NCI-H82 treated with DMSO at 0.1 percent for 48 hours (cell line): ENCODE data around the gene CNTRL.

ENCODE experiments used
- DNase-seq: peaks from one replicate; lab custom pipeline; 2025; ENCODE audit not compliant: unreplicated experiment; lab: John Stamatoyannopoulos, UW

Gene CNTRL

GRCh38 chr9:121199921-121200320 is 125.2 kb downstream of the CNTRL start:
- peak; percentile 20 for DNase-seq

- no peak for DNase-seq
Observed at GRCh38 chr9:121200356-121200755, 125.6 kb downstream of the CNTRL start.

- no peak for DNase-seq
Observed at GRCh38 chr9:121201045-121201737, 126.4 kb downstream of the CNTRL start.

- DNase-seq: peak; percentile 96
Observed at GRCh38 chr9:121201738-121202533, 127.2 kb downstream of the CNTRL start, which contains the start of gene RAB14. Gene RAB14 (minus strand): TSS chr9:121201869. CDS start chr9:121193412, 8,457 bp downstream.

- DNase-seq: no peak
Observed at GRCh38 chr9:121204121-121204520, 129.4 kb downstream of the CNTRL start.

GRCh38 chr9:121204611-121205010 is 129.9 kb downstream of the CNTRL start:
- no peak for DNase-seq

GRCh38 chr9:121206516-121207370 is 132.0 kb downstream of the CNTRL start:
- no peak for DNase-seq

GRCh38 chr9:121207371-121207940 is 132.7 kb downstream of the CNTRL start:
- no peak for DNase-seq

GRCh38 chr9:121210536-121210935 is 135.8 kb downstream of the CNTRL start:
- no peak for DNase-seq

GRCh38 chr9:121213136-121213806 is 138.5 kb downstream of the CNTRL start:
- peak; percentile 69 for DNase-seq

- no peak for DNase-seq
Observed at GRCh38 chr9:121214005-121214404, 139.2 kb downstream of the CNTRL start.

GRCh38 chr9:121216271-121216805 is 141.6 kb downstream of the CNTRL start:
- DNase-seq: no peak

GRCh38 chr9:121217609-121218292 is 143.0 kb downstream of the CNTRL start:
- no peak for DNase-seq

GRCh38 chr9:121218357-121219027 is 143.7 kb downstream of the CNTRL start:
- DNase-seq: no peak

- no peak for DNase-seq
Observed at GRCh38 chr9:121219530-121219929, 144.8 kb downstream of the CNTRL start.

GRCh38 chr9:121220996-121221663 is 146.4 kb downstream of the CNTRL start:
- no peak for DNase-seq

GRCh38 chr9:121221664-121222055 is 146.9 kb downstream of the CNTRL start:
- no peak for DNase-seq

GRCh38 chr9:121222524-121223171 is 147.9 kb downstream of the CNTRL start:
- DNase-seq: peak; percentile 33
